SK-N-SH (cell line): ENCODE measurements around the gene IP6K1. TPM values are rescaled to one million over a fixed set of nuclear protein-coding genes. Genes with fewer than 3 reads are reported as not detected.

Experiments used
- CTCF ChIA-PET: fragments of 300-600, 350-600 bp; formaldehyde crosslinking; extraction: SDS; loops from one replicate; lab custom pipeline; 2021; lab: Yijun Ruan, JAX
- POLR2A ChIA-PET: fragments of 350-600 bp; sonication (Branson Sonifier 250); formaldehyde crosslinking; extraction: SDS; loops from one replicate; lab custom pipeline; 2020; ENCODE audit warnings: antibody characterized with exemption, inconsistent platforms; lab: Yijun Ruan, JAX
- DNase-seq: peaks from one replicate; pipeline ENCODE4 v3.0.0; 2012
- H2AFZ ChIP-seq: fragments of 200-600 bp; sonication (generic); 2 replicates; pipeline ENCODE4 v1.8.1; 2016; ENCODE audit warnings: antibody characterized with exemption, mild to moderate bottlenecking, low read depth
- H3F3A ChIP-seq: fragments of 200-600 bp; sonication (generic); replicated peaks from 2 replicates; pipeline ENCODE3; 2016; ENCODE audit warnings: antibody characterized with exemption, mild to moderate bottlenecking; ENCODE audit not compliant: insufficient read depth
- H3K27ac ChIP-seq, 2 experiments: fragments of 200-500 bp in 1 of 2; fragments of 200-600 bp in 1 of 2; sonication (Bioruptor generic) in 1 of 2; sonication (generic), shearing (Covaris generic) in 1 of 2; 2 replicates each; pipeline versions ENCODE4 v1.5.1 to v1.6.1; 2014 to 2016; ENCODE audit warnings: low read depth in 2 of 2, inconsistent platforms in 1 of 2, low read length in 1 of 2, mild to moderate bottlenecking in 1 of 2, mixed read lengths in 1 of 2
- H3K27me3 ChIP-seq: fragments of 200-600 bp; sonication (generic), shearing (Covaris generic); 2 replicates; pipeline ENCODE4 v1.6.1; 2016; ENCODE audit warnings: mixed run types; ENCODE audit not compliant: insufficient read depth
- H3K36me3 ChIP-seq, 2 experiments: fragments of 200-500 bp in 1 of 2; fragments of 200-600 bp in 1 of 2; sonication (Bioruptor generic) in 1 of 2; sonication (generic) in 1 of 2; replicated peaks in 1 of 2; 2 replicates each; pipeline versions ENCODE3 to v1.5.1; 2014 to 2016; ENCODE audit warnings: low read length in 1 of 2, mild to moderate bottlenecking in 1 of 2; ENCODE audit not compliant: insufficient read depth in 2 of 2, control insufficient read depth in 1 of 2
- H3K4me1 ChIP-seq, 2 experiments: fragments of 200-500 bp in 1 of 2; fragments of 200-600 bp in 1 of 2; sonication (Bioruptor generic) in 1 of 2; sonication (generic), shearing (Covaris generic) in 1 of 2; 2 replicates each; pipeline versions ENCODE4 v1.5.1 to v1.6.1; 2014 to 2016; ENCODE audit warnings: low read depth in 1 of 2, low read length in 1 of 2, mixed run types in 1 of 2; ENCODE audit not compliant: insufficient read depth in 2 of 2, control insufficient read depth in 1 of 2
- H3K4me2 ChIP-seq: fragments of 200-600 bp; sonication (generic), shearing (Covaris generic); 2 replicates; pipeline ENCODE4 v1.6.1; 2017; ENCODE audit warnings: mixed run types
- H3K4me3 ChIP-seq, 2 experiments: fragments of 200-500 bp in 1 of 2; fragments of 200-600 bp in 1 of 2; sonication (Bioruptor generic) in 1 of 2; sonication (generic), shearing (Covaris generic) in 1 of 2; 2 replicates each; pipeline versions ENCODE4 v1.5.1 to v1.8.1; 2014 to 2016; ENCODE audit warnings: low read depth in 2 of 2, inconsistent platforms in 1 of 2, low read length in 1 of 2, mild to moderate bottlenecking in 1 of 2, mixed read lengths in 1 of 2, moderate library complexity in 1 of 2
- H3K79me2 ChIP-seq: fragments of 200-600 bp; sonication (generic); 2 replicates; pipeline ENCODE4 v1.8.1; 2017; ENCODE audit warnings: mild to moderate bottlenecking; ENCODE audit not compliant: insufficient read depth
- H3K9ac ChIP-seq: fragments of 200-600 bp; sonication (generic); 2 replicates; pipeline ENCODE4 v1.6.1; 2017; ENCODE audit warnings: mixed run types
- H3K9me2 ChIP-seq: fragments of 200-600 bp; sonication (generic); 2 replicates; pipeline ENCODE4 v1.6.1; 2017; ENCODE audit warnings: mixed run types
- H3K9me3 ChIP-seq: fragments of 200-600 bp; sonication (generic); 2 replicates; pipeline ENCODE4 v1.6.1; 2017; ENCODE audit warnings: mixed run types, mild to moderate bottlenecking, moderate library complexity
- H4K20me1 ChIP-seq: fragments of 200-600 bp; sonication (generic); 2 replicates; pipeline ENCODE4 v1.6.1; 2017; ENCODE audit warnings: mild to moderate bottlenecking, mixed run types; ENCODE audit not compliant: insufficient read depth
- CHD2 ChIP-seq: fragments of 150-350 bp; IDR thresholded peaks from 2 replicates; pipeline ENCODE4 v1.6.1; 2018; ENCODE audit warnings: low read length; ENCODE audit not compliant: partially characterized antibody
- EP300 ChIP-seq, 2 experiments: IDR thresholded peaks; 2 replicates each; pipeline versions ENCODE4 v1.4.0 to v1.6.1; 2012; ENCODE audit warnings: borderline replicate concordance in 1 of 2, low read depth in 1 of 2, low read length in 1 of 2
- EZH2phosphoT487 ChIP-seq: fragments of 200-600 bp; sonication (generic); IDR thresholded peaks from 2 replicates; pipeline ENCODE4 v1.6.1; 2017; ENCODE audit warnings: low read depth, mixed run types, mild to moderate bottlenecking, antibody characterized with exemption, moderate library complexity, borderline replicate concordance
- FOSL2 ChIP-seq: IDR thresholded peaks from 2 replicates; pipeline ENCODE4 v1.4.0; 2012; ENCODE audit warnings: low read depth, mild to moderate bottlenecking, moderate library complexity, borderline replicate concordance
- FOXM1 ChIP-seq: IDR thresholded peaks from 2 replicates; pipeline ENCODE4 v1.4.0; 2012; ENCODE audit warnings: low read depth, mild to moderate bottlenecking
- GABPA ChIP-seq: IDR thresholded peaks from 2 replicates; pipeline ENCODE4 v1.4.0; 2012; ENCODE audit warnings: low read depth, mild to moderate bottlenecking
- GATA2 ChIP-seq: sonication (generic); formaldehyde crosslinking; IDR thresholded peaks from 2 replicates; pipeline ENCODE4 v1.5.0; 2020; ENCODE audit warnings: mild to moderate bottlenecking, missing genetic modification reagents
- JUND ChIP-seq: IDR thresholded peaks from 2 replicates; pipeline ENCODE4 v1.4.0; 2012
- MEF2A ChIP-seq: IDR thresholded peaks from 2 replicates; pipeline ENCODE4 v1.4.0; 2012; ENCODE audit warnings: low read depth, borderline replicate concordance
- MXI1 ChIP-seq: IDR thresholded peaks from 2 replicates; pipeline ENCODE4 v1.6.1; 2012; ENCODE audit warnings: mild to moderate bottlenecking, low read depth, low read length, improper control_type of control experiment
- POLR2AphosphoS5 ChIP-seq: IDR thresholded peaks from 2 replicates; pipeline ENCODE4 v1.6.1; 2012; ENCODE audit warnings: low read depth, low read length
- RFX5 ChIP-seq: IDR thresholded peaks from 2 replicates; pipeline ENCODE4 v1.6.1; 2012; ENCODE audit warnings: mild to moderate bottlenecking, improper control_type of control experiment, low read length
- RXRA ChIP-seq: IDR thresholded peaks from 2 replicates; pipeline ENCODE4 v1.4.0; 2012; ENCODE audit warnings: low read depth, mild to moderate bottlenecking, borderline replicate concordance
- SMC3 ChIP-seq: IDR thresholded peaks from 2 replicates; pipeline ENCODE4 v1.6.1; 2012; ENCODE audit warnings: low read depth, low read length, improper control_type of control experiment
- WGBS: methylation state at CpG from one replicate; pipeline ENCODE4 v1.1.6; 2017; ENCODE audit warnings: low lambda C conversion rate; 5-methylcytosine and 5-hydroxymethylcytosine counted together
- polyA plus RNA-seq, 3 experiments: library from polyadenylated mRNA; depleted of rRNA; stranded (reverse); fragments of >200 nt; gene quantifications; 2 replicates each; pipeline ENCODE4 v1.2.3, GENCODE V29; 2012
- TF ChIP-seq, protein P1 (sequence below): IDR thresholded peaks from 2 replicates; pipeline ENCODE4; 2012

IP6K1 gene
- polyA plus RNA-seq, 1 of the 3 experiments (the other 2 are of a cell fraction), result 23.3 TPM

DNA sequence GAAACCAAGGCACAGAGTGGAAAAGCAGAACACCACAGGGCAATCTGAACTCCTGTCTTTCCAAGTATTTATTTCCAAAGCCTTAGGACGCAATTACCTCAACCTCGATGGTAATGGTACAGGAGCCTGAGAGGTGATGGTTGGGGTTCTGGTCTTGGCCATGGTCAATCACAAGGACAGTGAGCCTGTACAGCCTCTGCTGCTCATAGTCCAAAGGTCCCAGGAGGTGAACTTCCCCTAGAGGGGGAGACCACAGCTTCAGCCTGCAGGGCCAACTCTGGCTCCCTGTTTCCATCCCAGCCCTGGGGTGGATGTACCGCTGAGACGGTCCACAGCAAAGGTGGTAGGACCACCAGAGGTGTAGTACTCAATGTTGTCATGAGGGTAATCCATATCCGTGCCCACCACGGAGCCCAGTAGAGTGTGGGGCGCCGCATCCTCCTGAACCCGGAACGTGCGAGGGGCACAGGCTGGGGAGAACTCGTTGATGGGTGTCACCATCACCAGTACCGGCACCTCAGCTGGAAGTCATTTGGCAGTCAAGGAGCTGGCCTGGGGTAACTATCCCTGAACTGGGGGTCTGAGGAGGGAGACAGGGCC lies 7.2 kb upstream of the IP6K1 start:
- DNase-seq, result peak; percentile 3
- Histone ChIP-seq H3F3A (no peaks in the 10 kb centered on the region), H4K20me1 (no peaks in the 10 kb centered on the region), H3K36me3 (no peaks in the 10 kb centered on the region), H3K4me1 (no peaks in the 10 kb centered on the region), H3K4me3 (no peak overlapping the region), H3K79me2 (no peaks in the 10 kb centered on the region), H3K9ac (no peak overlapping the region), H3K27me3 (no peaks in the 10 kb centered on the region), H3K4me2 (no peak overlapping the region), H3K9me3 (no peaks in the 10 kb centered on the region), H2AFZ (no peak overlapping the region), H3K9me2 (no peaks in the 10 kb centered on the region), H3K27ac (no peak overlapping the region)
- TF ChIP-seq EZH2phosphoT487 (no peak), GATA2 (no peak), POLR2AphosphoS5 (no peak), RXRA (no peak), EP300 (IDR thresholded peaks at IDR 0.05; ENCODE audit: borderline replicate concordance in 1 of 2, low read depth in 1 of 2, low read length in 1 of 2) (no peak), CHD2 (no peak), MEF2A (no peak), RFX5 (no peak), MXI1 (no peak), SMC3 (no peak)
- POLR2A ChIA-PET, result no interaction called here
- CTCF ChIA-PET, result interaction anchor here (1.1 to 2.7 kb wide), 2 partner anchors 9 to 46 kb away, joined by 4 to 10 read pairs; partner anchors contain the start of gene INKA1
- 83% methylated on average over 10 of the region's 13 CpGs for WGBS

DNA sequence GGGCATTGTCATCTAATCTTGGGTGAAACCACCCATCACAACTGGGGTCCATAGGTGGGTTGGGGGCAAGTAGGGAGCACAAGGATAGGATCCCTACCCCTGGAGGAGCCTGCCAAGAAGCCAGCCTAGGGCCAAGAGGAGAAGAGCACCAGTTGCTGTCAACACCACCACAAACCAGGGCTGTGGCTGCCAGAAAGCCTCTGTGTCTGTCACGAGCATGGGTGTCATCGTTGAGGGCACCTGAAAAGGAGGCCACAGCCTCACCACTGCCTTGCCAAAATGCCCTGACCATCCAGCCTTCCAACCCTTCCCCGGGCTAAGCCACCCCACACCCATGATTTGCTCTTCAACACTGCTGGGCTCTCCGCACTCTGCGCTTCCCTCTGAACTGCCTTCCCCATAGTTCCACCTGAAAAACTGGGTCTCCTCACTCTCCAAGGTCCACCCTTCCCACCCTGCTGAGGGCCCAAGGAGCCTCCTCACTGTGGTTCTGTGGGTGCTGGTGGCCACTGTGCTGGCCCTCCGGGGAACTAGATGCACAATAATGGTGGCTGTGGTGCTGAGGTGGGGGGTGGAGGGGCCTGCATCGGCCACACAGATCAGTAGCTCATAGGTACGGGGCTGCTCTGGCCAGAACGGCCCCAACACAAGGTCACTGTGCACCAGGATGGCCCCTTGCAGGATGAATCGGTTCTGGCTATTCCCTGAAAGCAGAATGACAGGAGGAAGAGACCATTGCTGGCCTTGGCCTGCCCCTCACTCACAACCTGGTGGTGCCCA lies 6.2 kb upstream of the IP6K1 start:
- Histone ChIP-seq H3K36me3 (no peaks in the 10 kb centered on the region), H3K79me2 (no peaks in the 10 kb centered on the region), H4K20me1 (no peaks in the 10 kb centered on the region), H3K4me2 (no peak overlapping the region), H3K27ac (no peak overlapping the region), H3K27me3 (no peaks in the 10 kb centered on the region), H3F3A (no peaks in the 10 kb centered on the region), H3K9me3 (no peaks in the 10 kb centered on the region), H2AFZ (no peak overlapping the region), H3K4me1 (no peaks in the 10 kb centered on the region), H3K4me3 (no peak overlapping the region), H3K9ac (no peak overlapping the region), H3K9me2 (no peaks in the 10 kb centered on the region)
- peak; percentile 3 for DNase-seq
- CTCF ChIA-PET, result interaction anchor here (1.1 to 2.7 kb wide), 2 partner anchors 10 to 47 kb away, joined by 4 to 10 read pairs; partner anchors contain the start of gene INKA1
- POLR2A ChIA-PET, result no interaction called here
- TF ChIP-seq FOXM1 (no peak), GABPA (no peak), MXI1 (no peak), FOSL2 (no peak), JUND (no peak)
- TF ChIP-seq, protein P1, sequence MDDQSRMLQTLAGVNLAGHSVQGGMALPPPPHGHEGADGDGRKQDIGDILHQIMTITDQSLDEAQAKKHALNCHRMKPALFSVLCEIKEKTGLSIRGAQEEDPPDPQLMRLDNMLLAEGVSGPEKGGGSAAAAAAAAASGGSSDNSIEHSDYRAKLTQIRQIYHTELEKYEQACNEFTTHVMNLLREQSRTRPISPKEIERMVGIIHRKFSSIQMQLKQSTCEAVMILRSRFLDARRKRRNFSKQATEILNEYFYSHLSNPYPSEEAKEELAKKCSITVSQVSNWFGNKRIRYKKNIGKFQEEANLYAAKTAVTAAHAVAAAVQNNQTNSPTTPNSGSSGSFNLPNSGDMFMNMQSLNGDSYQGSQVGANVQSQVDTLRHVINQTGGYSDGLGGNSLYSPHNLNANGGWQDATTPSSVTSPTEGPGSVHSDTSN, result no peak
- 75% methylated on average over 6 of the region's 10 CpGs for WGBS
